Myocyte (in vitro differentiated cells): ENCODE data around the gene CDC42EP3. TPM values are rescaled to one million over a fixed set of nuclear protein-coding genes. Genes with fewer than 3 reads are reported as not detected.

ENCODE experiments used
- DNase-seq: peaks from one replicate; pipeline ENCODE4 v3.0.0-alpha.2; 2012; ENCODE audit warnings: low read depth
- total RNA-seq: library from RNA; depleted of rRNA; stranded (reverse); fragments of >200 nt; gene quantifications from 2 replicates; pipeline ENCODE4 v1.2.3, GENCODE V29; 2014

Gene CDC42EP3
- total RNA-seq, 1 donor from 2014 or later: 149 TPM

DNA sequence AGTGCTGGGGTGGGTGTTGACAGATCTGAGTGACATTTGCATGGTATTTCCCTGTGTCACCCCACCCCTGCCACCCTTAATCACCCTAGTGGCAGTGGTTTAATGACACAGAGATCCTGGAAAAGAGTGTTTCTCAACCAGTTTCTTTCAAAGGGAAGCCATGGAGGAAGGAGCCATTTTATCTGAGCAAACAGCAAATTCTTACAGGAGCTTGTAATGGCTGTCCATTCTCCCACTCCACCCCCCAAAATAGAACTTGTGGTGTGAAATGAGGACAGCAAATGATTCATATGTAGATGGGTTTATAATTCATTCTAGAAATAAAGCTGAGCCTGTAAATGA lies 51.5 kb downstream of the CDC42EP3 start:
- peak; percentile 76 for DNase-seq

- DNase-seq: peak; percentile 58
Observed at GRCh38 chr2:37619230-37619958, 52.0 kb downstream of the CDC42EP3 start.

DNA sequence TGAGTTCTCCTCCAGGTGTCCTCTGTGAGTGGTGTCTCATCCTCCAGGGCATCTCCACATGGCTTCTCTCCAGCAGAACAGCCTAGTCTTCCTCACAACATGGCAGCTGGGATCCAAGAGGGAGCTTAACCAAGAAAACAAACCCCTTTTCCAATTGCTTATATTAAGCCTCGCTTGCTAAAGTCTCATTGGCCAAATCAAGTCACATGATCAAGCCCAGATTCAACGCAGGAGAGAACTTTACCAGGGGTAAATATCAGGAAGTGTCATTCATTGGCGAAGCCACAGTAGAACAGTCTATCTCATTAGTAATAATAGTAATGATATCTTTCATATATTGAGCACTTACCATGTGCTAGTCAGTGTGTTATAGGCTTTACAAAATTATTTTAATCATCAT lies 53.1 kb downstream of the CDC42EP3 start:
- no peak for DNase-seq

GRCh38 chr2:37617119-37617892 lies 54.1 kb downstream of the CDC42EP3 start:
- DNase-seq: no peak

- no peak for DNase-seq
Observed at GRCh38 chr2:37616677-37617005, 54.8 kb downstream of the CDC42EP3 start.

- DNase-seq: no peak
Observed at GRCh38 chr2:37615804-37616676, 55.4 kb downstream of the CDC42EP3 start.

GRCh38 chr2:37614061-37614738 lies 57.2 kb downstream of the CDC42EP3 start:
- peak; percentile 76 for DNase-seq

DNA sequence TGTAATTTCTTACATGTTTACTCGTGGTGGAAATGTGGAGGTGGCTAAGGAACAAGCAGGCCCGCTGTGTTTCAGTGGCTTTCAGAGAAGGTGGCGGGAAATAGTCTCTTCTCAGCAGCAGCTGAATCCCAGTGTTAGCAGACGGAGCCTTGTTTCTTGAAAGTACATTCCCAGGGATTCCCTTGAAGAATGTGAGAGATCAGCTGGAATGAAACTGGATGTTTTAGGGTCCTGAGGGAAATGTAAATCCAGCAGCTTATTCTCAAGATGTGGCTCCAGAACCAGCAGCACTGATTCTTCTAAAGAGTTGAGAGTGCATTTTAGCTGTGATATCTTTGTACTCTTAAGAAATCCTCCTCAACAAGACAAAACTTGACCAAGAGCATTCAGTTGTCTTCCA lies 59.1 kb downstream of the CDC42EP3 start:
- DNase-seq: no peak

- no peak for DNase-seq
Observed at GRCh38 chr2:37610638-37611289, 60.7 kb downstream of the CDC42EP3 start.

DNA sequence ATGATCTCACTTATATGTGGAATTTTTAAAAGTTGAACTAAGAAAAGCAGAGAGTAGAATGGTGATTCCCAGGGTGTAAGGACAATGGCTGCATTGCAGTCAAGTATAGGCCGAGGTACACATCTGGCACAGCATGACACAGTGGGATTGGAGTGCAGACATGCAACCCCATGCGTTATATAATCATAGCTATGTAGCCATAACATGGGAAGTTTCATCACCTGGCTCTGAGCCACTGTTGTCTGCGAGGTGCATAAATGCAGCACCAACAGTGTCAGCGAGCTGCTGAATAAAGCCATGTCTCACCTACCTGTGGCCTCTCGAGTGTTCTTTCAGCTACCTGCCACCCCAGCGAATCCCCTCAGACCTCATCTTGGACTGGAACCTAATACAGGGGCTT lies 61.7 kb downstream of the CDC42EP3 start:
- no peak for DNase-seq

- DNase-seq: no peak
Observed at GRCh38 chr2:37604716-37605115, 66.7 kb downstream of the CDC42EP3 start.

GRCh38 chr2:37602702-37603101 lies 68.7 kb downstream of the CDC42EP3 start:
- no peak for DNase-seq

DNA sequence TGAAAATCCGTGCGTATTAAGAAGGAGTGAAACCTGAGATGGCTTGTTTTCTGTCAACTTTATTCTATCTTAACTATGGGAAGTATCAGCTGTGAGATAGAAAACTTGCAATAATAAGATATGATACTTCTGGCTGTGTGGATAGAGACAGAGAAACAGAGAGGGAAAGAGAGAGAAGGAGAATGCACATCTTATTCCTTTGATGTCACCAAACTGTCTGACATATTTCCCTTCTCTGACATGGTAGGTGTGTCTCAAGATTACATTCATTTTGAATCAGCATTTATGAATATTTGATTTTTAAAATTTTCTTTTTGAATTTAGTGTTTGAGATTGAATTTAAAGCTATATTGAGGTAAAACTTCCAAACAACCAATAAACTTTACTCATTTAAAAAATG lies 69.4 kb downstream of the CDC42EP3 start:
- DNase-seq: no peak

- DNase-seq: no peak
Observed at GRCh38 chr2:37601569-37601968, 69.9 kb downstream of the CDC42EP3 start.

DNA sequence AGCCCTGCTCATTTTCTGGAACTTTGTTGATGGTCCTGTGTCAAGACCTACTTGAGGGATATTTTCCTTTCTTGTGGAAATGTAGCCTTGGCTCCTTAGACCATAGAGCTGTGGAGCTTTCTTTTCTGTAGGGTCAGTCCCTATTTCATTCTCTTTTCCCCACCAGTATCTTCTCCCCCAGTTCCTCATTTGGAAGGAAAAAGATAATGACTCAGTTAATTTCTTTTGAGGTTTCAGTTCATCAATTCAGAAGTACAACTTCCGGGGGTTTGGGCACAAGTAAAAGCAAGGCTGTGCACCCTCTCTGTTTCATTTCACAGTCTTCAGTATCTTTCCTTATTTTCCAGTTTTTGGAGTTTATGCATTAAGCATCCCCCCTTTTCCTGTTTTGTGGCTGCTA lies 70.7 kb downstream of the CDC42EP3 start:
- no peak for DNase-seq

- no peak for DNase-seq
Observed at GRCh38 chr2:37599688-37600525, 71.5 kb downstream of the CDC42EP3 start.

GRCh38 chr2:37593694-37594093 lies 77.7 kb downstream of the CDC42EP3 start:
- no peak for DNase-seq

- DNase-seq: no peak
Observed at GRCh38 chr2:37593024-37593423, 78.4 kb downstream of the CDC42EP3 start.
